IMR-90 (cell line): Measurements from ENCODE around the gene CCN5. TPM values are rescaled to one million over a fixed set of nuclear protein-coding genes. Genes with fewer than 3 reads are reported as not detected.

ENCODE experiments used
- ATAC-seq: fragments of 200-7000 bp; cut with Tn5 transposase; 2 replicates; pipeline ENCODE4 v1.9.1; 2020; ENCODE audit warnings: low read depth, mild to moderate bottlenecking, moderate library complexity
- BruUV-seq: library from RNA; stranded (reverse); fragments of 400-500 nt; replicated peaks from 2 replicates; lab custom pipeline; 2021; lab: Mats Ljungman, UMichigan
- CTCF ChIA-PET: fragments of 300-600 bp; formaldehyde crosslinking; extraction: SDS; loops from one replicate; lab custom pipeline; 2021; ENCODE audit warnings: antibody characterized with exemption; lab: Yijun Ruan, JAX
- POLR2A ChIA-PET: fragments of 300-600 bp; sonication (Branson Sonifier 250); formaldehyde crosslinking; loops from one replicate; lab custom pipeline; 2022; ENCODE audit warnings: antibody characterized with exemption; ENCODE audit not compliant: unreplicated experiment; lab: Charles Lee
- DNase-seq: peaks from one replicate; pipeline ENCODE4 v3.0.0; 2013
- H2AFZ ChIP-seq: replicated peaks from 2 replicates; pipeline ENCODE3; 2013; ENCODE audit warnings: low read length, mild to moderate bottlenecking; ENCODE audit not compliant: poor library complexity
- H2AK5ac ChIP-seq: 2 replicates; pipeline ENCODE4 v1.6.1; 2013; ENCODE audit warnings: low read depth, low read length, inconsistent platforms
- H2AK9ac ChIP-seq: replicated peaks from 2 replicates; pipeline ENCODE3; 2013; ENCODE audit warnings: mild to moderate bottlenecking, low read depth, low read length, moderate library complexity; ENCODE audit not compliant: poor library complexity
- H2BK120ac ChIP-seq: 2 replicates; pipeline ENCODE4 v1.6.1; 2013; ENCODE audit warnings: low read depth, low read length, inconsistent platforms
- H2BK15ac ChIP-seq: 3 replicates; pipeline ENCODE4 v1.6.1; 2013; ENCODE audit warnings: low read depth, low read length, inconsistent platforms
- H2BK20ac ChIP-seq: 2 replicates; pipeline ENCODE4 v1.6.1; 2013; ENCODE audit warnings: low read depth, mild to moderate bottlenecking, inconsistent platforms, low read length, moderate library complexity
- H2BK5ac ChIP-seq: 2 replicates; pipeline ENCODE4 v1.6.1; 2013; ENCODE audit warnings: mild to moderate bottlenecking, low read depth, low read length, inconsistent platforms; ENCODE audit not compliant: poor library complexity, severe bottlenecking
- H3K14ac ChIP-seq: replicated peaks from 2 replicates; pipeline ENCODE4 v1.6.1; 2013; ENCODE audit warnings: low read depth, low read length, inconsistent platforms
- H3K18ac ChIP-seq: 2 replicates; pipeline ENCODE4 v1.6.1; 2013; ENCODE audit warnings: low read depth, low read length, control low read depth
- H3K23ac ChIP-seq: 2 replicates; pipeline ENCODE4 v1.6.1; 2013; ENCODE audit warnings: low read depth, low read length, inconsistent platforms
- H3K27ac ChIP-seq: 2 replicates; pipeline ENCODE4 v1.5.1; 2013; ENCODE audit warnings: mild to moderate bottlenecking, control low read depth, low read length; ENCODE audit not compliant: insufficient read depth
- H3K27me3 ChIP-seq: 2 replicates; pipeline ENCODE4 v1.6.1; 2013; ENCODE audit warnings: low read length; ENCODE audit not compliant: control insufficient read depth, insufficient read depth
- H3K36me3 ChIP-seq: 2 replicates; pipeline ENCODE4 v1.6.1; 2013; ENCODE audit warnings: low read length, mixed read lengths; ENCODE audit not compliant: control insufficient read depth, insufficient read depth
- H3K4ac ChIP-seq: 2 replicates; pipeline ENCODE4 v1.6.1; 2013; ENCODE audit warnings: low read depth, low read length, inconsistent platforms
- H3K4me1 ChIP-seq: 2 replicates; pipeline ENCODE4 v1.6.1; 2013; ENCODE audit warnings: low read length, mixed read lengths; ENCODE audit not compliant: control insufficient read depth, insufficient read depth
- H3K4me2 ChIP-seq: 2 replicates; pipeline ENCODE4 v1.6.1; 2013; ENCODE audit warnings: low read depth, mild to moderate bottlenecking, control low read depth, low read length, moderate library complexity
- H3K4me3 ChIP-seq: 2 replicates; pipeline ENCODE4 v1.5.1; 2013; ENCODE audit warnings: low read depth, mild to moderate bottlenecking, control low read depth, low read length, moderate library complexity; ENCODE audit not compliant: insufficient read depth
- H3K56ac ChIP-seq: 2 replicates; pipeline ENCODE4 v1.6.1; 2013; ENCODE audit warnings: low read length, inconsistent platforms; ENCODE audit not compliant: insufficient read depth; ENCODE audit errors: extremely low read depth
- H3K79me1 ChIP-seq, 2 experiments: 2 replicates each; pipeline ENCODE4 v1.6.1; 2013; ENCODE audit warnings: low read length in 2 of 2, inconsistent platforms in 1 of 2, low read depth in 1 of 2
- H3K9ac ChIP-seq: 2 replicates; pipeline ENCODE4 v1.6.1; 2013; ENCODE audit warnings: low read depth, low read length, control low read depth
- H3K9me1 ChIP-seq: 2 replicates; pipeline ENCODE4 v1.6.1; 2013; ENCODE audit warnings: low read length, inconsistent platforms; ENCODE audit not compliant: insufficient read depth
- H3K9me3 ChIP-seq: 2 replicates; pipeline ENCODE4 v1.6.1; 2013; ENCODE audit warnings: low read length; ENCODE audit not compliant: control insufficient read depth, insufficient read depth
- H4K20me1 ChIP-seq: 2 replicates; pipeline ENCODE4 v1.6.1; 2013; ENCODE audit warnings: low read length, inconsistent platforms; ENCODE audit not compliant: insufficient read depth
- H4K5ac ChIP-seq: 2 replicates; pipeline ENCODE4 v1.6.1; 2013; ENCODE audit warnings: mild to moderate bottlenecking, low read depth, low read length, control low read depth
- H4K8ac ChIP-seq, 2 experiments: 2 replicates each; pipeline ENCODE4 v1.6.1; 2013; ENCODE audit warnings: low read depth in 2 of 2, low read length in 2 of 2, control low read depth in 1 of 2, inconsistent platforms in 1 of 2
- H4K91ac ChIP-seq: 2 replicates; pipeline ENCODE4 v1.6.1; 2013; ENCODE audit warnings: low read depth, low read length, inconsistent platforms; ENCODE audit not compliant: insufficient read depth
- CEBPB ChIP-seq: IDR thresholded peaks from 2 replicates; pipeline ENCODE4 v1.6.1; 2012; ENCODE audit warnings: low read depth, low read length, improper control_type of control experiment
- CHD1 ChIP-seq: IDR thresholded peaks from 2 replicates; pipeline ENCODE4 v1.6.1; 2012; ENCODE audit warnings: low read depth, low read length, improper control_type of control experiment
- MAFK ChIP-seq: IDR thresholded peaks from 2 replicates; pipeline ENCODE4 v1.6.1; 2012; ENCODE audit warnings: low read depth, low read length, improper control_type of control experiment
- SMC3 ChIP-seq: fragments of 150-350 bp; IDR thresholded peaks from 2 replicates; pipeline ENCODE4 v1.6.1; 2016; ENCODE audit warnings: low read depth, mild to moderate bottlenecking, antibody characterized with exemption, low read length, moderate library complexity
- USF2 ChIP-seq: fragments of 150-350 bp; IDR thresholded peaks from 2 replicates; pipeline ENCODE4 v1.6.1; 2017; ENCODE audit warnings: mild to moderate bottlenecking, antibody characterized with exemption, low read length, low read depth
- WGBS, 2 experiments: methylation state at CpG; one replicate each; pipeline versions ENCODE4 v1.1.5 to v1.1.7; 2013; ENCODE audit warnings: missing lambda C conversion rate in 2 of 2; ENCODE audit not compliant: insufficient read length in 1 of 2; ENCODE audit errors: extremely low coverage in 2 of 2; 5-methylcytosine and 5-hydroxymethylcytosine counted together
- dilution Hi-C: fragments of 300-500 bp; cut with HindIII; formaldehyde crosslinking; loops from one replicate; pipeline ENCODE4 v1.14.3; 2018; ENCODE audit warnings: low sequenced_read_pairs; ENCODE audit not compliant: unreplicated experiment
- in situ Hi-C: fragments of 300-500 bp; cut with MboI; formaldehyde crosslinking; loops from 3 replicates; pipeline ENCODE4 v1.14.3; 2019; ENCODE audit warnings: low sequenced_read_pairs, inconsistent platforms, mixed read lengths
- intact Hi-C: fragments of 100-400 bp; cut with micrococcal nuclease; formaldehyde crosslinking; loops from 2 replicates; pipeline ENCODE4 v1.10.0; 2022
- polyA plus RNA-seq, 3 experiments: library from polyadenylated mRNA; depleted of rRNA; stranded (reverse); fragments of >200 nt; gene quantifications; 2 replicates each; pipeline ENCODE4 v1.2.3, GENCODE V29; 2012; ENCODE audit warnings: low replicate concordance in 1 of 3
- total RNA-seq: library from RNA; depleted of rRNA; stranded (reverse); fragments of >200 nt; gene quantifications from 2 replicates; pipeline ENCODE4 v1.2.3, GENCODE V29; 2012

CCN5 gene
- total and polyA plus RNA-seq, 2 of the 4 experiments (the other 2 are of a cell fraction) = not detected

- no peak for ATAC-seq
- intact Hi-C loops = no loop called here
- Histone ChIP-seq H2BK15ac (no peak overlapping the region), H4K8ac (no peak overlapping the region), H2BK5ac (no peak overlapping the region), H3K36me3 (no peaks in the 10 kb centered on the region), H3K56ac (no peak overlapping the region), H3K23ac (no peak overlapping the region), H4K5ac (no peak overlapping the region), H3K4ac (no peak overlapping the region), H2BK120ac (no peak overlapping the region), H3K27me3 (no peaks in the 10 kb centered on the region; the same call in 1 of the 2 replicates), H2AK5ac (peak overlapping the region; percentile 66; the same call in 1 of the 2 replicates), H3K79me1 (no peaks in the 10 kb centered on the region), H3K4me1 (peaks cover 14% of the 10 kb centered on the region), H2AK9ac (no peak overlapping the region), H3K9ac (no peak overlapping the region), H3K18ac (no peak overlapping the region), H3K4me2 (no peak overlapping the region), H4K91ac (no peak overlapping the region), H4K20me1 (no peaks in the 10 kb centered on the region; the same call in 1 of the 2 replicates), H3K14ac (no peak overlapping the region), H3K9me3 (no peaks in the 10 kb centered on the region), H3K4me3 (no peak overlapping the region), H2BK20ac (no peak overlapping the region), H3K27ac (no peak overlapping the region), H2AFZ (no peak overlapping the region), H3K9me1 (0 out of 2 replicates have a peak, but pooled peaks cover under 1% of the 10 kb centered on the region)
- dilution Hi-C loops = no loop called here
- POLR2A ChIA-PET = no interaction called here
- in situ Hi-C loops = no loop called here
- BruUV-seq = no TSS peak
- no CpG with 5 or more reads among the region's 5 CpGs for WGBS, 2 experiments
- DNase-seq = no peak
- TF ChIP-seq USF2 = no peak
- no peak for TF ChIP-seq CHD1
- no peak for TF ChIP-seq MAFK
- TF ChIP-seq SMC3 = no peak
- TF ChIP-seq CEBPB = no peak
- CTCF ChIA-PET = no interaction called here
Observed at GRCh38 chr20:44725837-44726236, 10.7 kb downstream of the CCN5 start.
